RWPE2 (cell line): ENCODE measurements around the gene ZNF283.

ENCODE experiments used
- ATAC-seq: fragments of 200-7000 bp; cut with Tn5 transposase; 3 replicates; pipeline ENCODE4 v1.9.1; 2021; ENCODE audit warnings: low read depth
- DNase-seq: peaks from one replicate; pipeline ENCODE4 v3.0.0-alpha.2; 2020; ENCODE audit warnings: low spot score
- H3K27ac ChIP-seq: fragments of 450-650 bp; 2 replicates; pipeline ENCODE4 v1.5.1; 2017; ENCODE audit warnings: mild to moderate bottlenecking; ENCODE audit not compliant: poor library complexity, severe bottlenecking
- H3K27me3 ChIP-seq: fragments of 250-450 bp; sonication (Bioruptor Pico); 2 replicates; pipeline ENCODE4 v1.5.1; 2021; ENCODE audit warnings: mild to moderate bottlenecking, moderate library complexity; ENCODE audit not compliant: insufficient read depth, poor library complexity, severe bottlenecking
- H3K36me3 ChIP-seq: fragments of 250-450 bp; sonication (Bioruptor Pico); 2 replicates; pipeline ENCODE4 v1.5.1; 2020; ENCODE audit warnings: low read depth, mild to moderate bottlenecking, moderate library complexity
- H3K4me1 ChIP-seq: fragments of 250-450 bp; sonication (Bioruptor Pico); 2 replicates; pipeline ENCODE4 v1.5.1; 2021; ENCODE audit warnings: mild to moderate bottlenecking, moderate library complexity; ENCODE audit not compliant: insufficient read depth, poor library complexity, severe bottlenecking
- H3K4me3 ChIP-seq: fragments of 250-450 bp; sonication (Bioruptor Pico); 2 replicates; pipeline ENCODE4 v1.5.1; 2021; ENCODE audit warnings: mild to moderate bottlenecking, moderate library complexity; ENCODE audit not compliant: severe bottlenecking
- H3K9me3 ChIP-seq: fragments of 250-450 bp; sonication (Bioruptor Pico); 2 replicates; pipeline ENCODE4 v1.5.1; 2021; ENCODE audit warnings: mild to moderate bottlenecking, moderate library complexity; ENCODE audit not compliant: severe bottlenecking
- CTCF ChIP-seq: fragments of 450-650 bp; IDR thresholded peaks from one replicate; pipeline ENCODE4 v1.5.1; 2017; ENCODE audit warnings: mild to moderate bottlenecking, moderate library complexity; ENCODE audit not compliant: poor library complexity, severe bottlenecking

Gene ZNF283

GRCh38 chr19:43826787-43827754, at the start of gene ZNF283:
TSS of gene ZNF283 (plus strand) at chr19:43827321. CDS start at chr19:43833505, 6,184 bp downstream.
- peak within 1 kb of the TSS; percentile 40 for H3K4me3 ChIP-seq
- H3K9me3 ChIP-seq = no peaks in the 10 kb centered on the region
- no peaks in the 10 kb centered on the region for H3K27me3 ChIP-seq
- peak; percentile 97 for ATAC-seq
- peak; percentile 90 for DNase-seq
- H3K27ac ChIP-seq = no peak within 1 kb of the TSS
- H3K36me3 ChIP-seq = peaks cover 35% of the 10 kb centered on the region
- H3K4me1 ChIP-seq = no peaks in the 10 kb centered on the region
- TF ChIP-seq CTCF = no peak

GRCh38 chr19:43778651-43779050, 48.5 kb upstream of the ZNF283 start:
- Histone ChIP-seq H3K36me3 (peaks cover 25% of the 10 kb centered on the region), H3K9me3 (no peaks in the 10 kb centered on the region), H3K4me3 (no peak overlapping the region), H3K4me1 (peaks cover 38% of the 10 kb centered on the region), H3K27ac (peak overlapping the region; percentile 77), H3K27me3 (no peaks in the 10 kb centered on the region)
- no peak for TF ChIP-seq CTCF
- DNase-seq (no peak), ATAC-seq (no peak)

- H3K27ac ChIP-seq = peak overlapping the region; percentile 77
- peak overlapping the region; percentile 32 for H3K4me3 ChIP-seq
- no peak for TF ChIP-seq CTCF
- peaks cover 19% of the 10 kb centered on the region for H3K36me3 ChIP-seq
- H3K4me1 ChIP-seq = peaks cover 45% of the 10 kb centered on the region
- ATAC-seq (peak; percentile 8; the same call in 1 of the 3 replicates), DNase-seq (no peak)
- no peaks in the 10 kb centered on the region for H3K27me3 ChIP-seq
- no peaks in the 10 kb centered on the region for H3K9me3 ChIP-seq
These were observed 47.8 kb upstream of the ZNF283 start for GRCh38 chr19:43779147-43779819.

- peak overlapping the region; percentile 32 for H3K4me3 ChIP-seq
- peaks cover 50% of the 10 kb centered on the region for H3K4me1 ChIP-seq
- DNase-seq = no peak
- H3K27ac ChIP-seq = peak overlapping the region; percentile 77
- H3K27me3 ChIP-seq = no peaks in the 10 kb centered on the region
- peaks cover 14% of the 10 kb centered on the region for H3K36me3 ChIP-seq
- no peak; the same call in 2 of the 3 replicates for ATAC-seq
- no peaks in the 10 kb centered on the region for H3K9me3 ChIP-seq
- TF ChIP-seq CTCF = peak; percentile 40
These were observed 47.3 kb upstream of the ZNF283 start for GRCh38 chr19:43779820-43780219.
